Lung (tissue), 12 donors: ENCODE data around the gene RIPOR2. TPM values are rescaled to one million over a fixed set of nuclear protein-coding genes. Genes with fewer than 3 reads are reported as not detected.
"Not testable (repeated sequence)": the region's sequence is repeated elsewhere in the genome, so short reads cannot be mapped to it uniquely, and the experiment has no call there.

Source experiments
- ATAC-seq: fragments of 200-7000 bp; cut with Tn5 transposase; one replicate; pipeline ENCODE4 v1.9.1; 2020; ENCODE audit warnings: moderate number of reproducible peaks; ENCODE audit not compliant: insufficient read depth, low FRiP score
- DNase-seq, 3 donors: peaks; one replicate each; pipeline ENCODE4 v3.0.0-alpha.2; 2013 to 2017
- H3K27ac ChIP-seq, 2 donors: one replicate each; pipeline ENCODE4 v1.5.1; 2013; ENCODE audit warnings: mild to moderate bottlenecking in 2 of 2, moderate library complexity in 2 of 2, control low read depth in 1 of 2, inconsistent platforms in 1 of 2, low read depth in 1 of 2, low read length in 1 of 2
- H3K27me3 ChIP-seq, 3 donors: one replicate each; pipeline ENCODE4 v1.5.1; 2013; ENCODE audit warnings: low read length in 2 of 3; ENCODE audit not compliant: control insufficient read depth in 3 of 3, insufficient read depth in 3 of 3
- H3K36me3 ChIP-seq, 4 donors: one replicate each; pipeline ENCODE4 v1.5.1; 2013; ENCODE audit warnings: low read length in 4 of 4, mild to moderate bottlenecking in 1 of 4, moderate library complexity in 1 of 4; ENCODE audit not compliant: control insufficient read depth in 4 of 4, insufficient read depth in 4 of 4
- H3K4me1 ChIP-seq, 5 donors: one replicate each; pipeline ENCODE4 v1.5.1; 2013; ENCODE audit warnings: low read length in 5 of 5, mild to moderate bottlenecking in 2 of 5, moderate library complexity in 1 of 5; ENCODE audit not compliant: control insufficient read depth in 5 of 5, insufficient read depth in 5 of 5
- H3K4me3 ChIP-seq: one replicate; pipeline ENCODE4 v1.5.1; 2013; ENCODE audit warnings: mild to moderate bottlenecking, control low read depth, moderate library complexity
- H3K9ac ChIP-seq, 2 donors: one replicate each; pipeline ENCODE4 v1.5.1; 2013; ENCODE audit warnings: low read length in 2 of 2, control low read depth in 1 of 2; ENCODE audit not compliant: insufficient read depth in 1 of 2
- H3K9me3 ChIP-seq, 4 donors: one replicate each; pipeline ENCODE4 v1.5.1; 2013; ENCODE audit warnings: low read length in 3 of 4, mild to moderate bottlenecking in 1 of 4, moderate library complexity in 1 of 4; ENCODE audit not compliant: control insufficient read depth in 4 of 4, insufficient read depth in 3 of 4
- CTCF ChIP-seq: IDR thresholded peaks from 2 replicates; pipeline ENCODE4 v1.5.1; 2012; ENCODE audit warnings: mild to moderate bottlenecking; ENCODE audit errors: control extremely low read depth, extremely low read depth
- WGBS, 2 donors: extraction: QIAGEN DNeasy Blood & Tissue Kit; methylation state at CpG; one replicate each; pipeline ENCODE4 v1.1.7; 2013; 5-methylcytosine and 5-hydroxymethylcytosine counted together
- polyA plus RNA-seq, 2 donors: library from polyadenylated mRNA; stranded (reverse); fragments of 200-250 nt; gene quantifications; one replicate each; pipeline ENCODE4 v1.2.1, GENCODE V29; 2013
- total RNA-seq, 2 donors: library from RNA; depleted of rRNA in 1 of 2; stranded (reverse); fragments of >200 nt in 1 of 2; gene quantifications; one replicate each; pipeline ENCODE4 v1.2.1, GENCODE V29; 2014 to 2021
- donor health status: control.
- donor health status: control.
- donor health status: Bipolar disorder and iron deficiency.
- donor health status: healthy.
- donor health status: DM: yes; HTN: yes; CAD: no.

Gene RIPOR2
- total and polyA plus RNA-seq, 4 donors: 7.9 to 97.6 (median 42.7) TPM

GRCh38 chr6:24759718-24760117 is 176.0 kb downstream of the RIPOR2 start:
- DNase-seq (no peak), ATAC-seq (no peak)
- Histone ChIP-seq H3K4me3 (no peak overlapping the region), H3K9ac (no peak overlapping the region), H3K27me3 (no peaks in the 10 kb centered on the region), H3K27ac (no peak overlapping the region), H3K9me3 (no peaks in the 10 kb centered on the region), H3K4me1 (peaks cover 0 to 13% (median 0%) of the 10 kb centered on the region in 5 donors), H3K36me3 (no peaks in the 10 kb centered on the region)
- no peak for TF ChIP-seq CTCF
- 94 to 97% methylated on average over 3 of the region's 3 CpGs for WGBS, 2 donors

GRCh38 chr6:24757611-24758010 is 178.1 kb downstream of the RIPOR2 start:
- H3K27me3 ChIP-seq: no peaks in the 10 kb centered on the region
- WGBS, 2 donors: 60 to 82% methylated on average over 6 of the region's 6 CpGs
- H3K27ac ChIP-seq: no peak overlapping the region
- DNase-seq (no peak), ATAC-seq (no peak)
- peaks cover 0 to 13% (median 0%) of the 10 kb centered on the region in 5 donors for H3K4me1 ChIP-seq
- TF ChIP-seq CTCF: no peak
- H3K9ac ChIP-seq: no peak overlapping the region
- H3K4me3 ChIP-seq: no peak overlapping the region
- H3K36me3 ChIP-seq: no peaks in the 10 kb centered on the region
- no peaks in the 10 kb centered on the region for H3K9me3 ChIP-seq

- Histone ChIP-seq H3K27me3 (no peaks in the 10 kb centered on the region), H3K9ac (no peak overlapping the region), H3K36me3 (no peaks in the 10 kb centered on the region), H3K9me3 (no peaks in the 10 kb centered on the region), H3K4me3 (no peak overlapping the region), H3K27ac (no peak overlapping the region), H3K4me1 (peaks cover 0 to 5% (median 0%) of the 10 kb centered on the region in 5 donors)
- DNase-seq: no peak
- ATAC-seq: no peak
- no peak for TF ChIP-seq CTCF
These were observed 180.5 kb downstream of the RIPOR2 start for GRCh38 chr6:24755279-24755678.

- not testable (repeated sequence) for H3K4me3 ChIP-seq, ATAC-seq, H3K27ac ChIP-seq, H3K36me3 ChIP-seq, H3K9me3 ChIP-seq, DNase-seq, H3K9ac ChIP-seq, H3K4me1 ChIP-seq, H3K27me3 ChIP-seq
- WGBS, 2 donors: 84 to 91% methylated on average over 4 of the region's 4 CpGs
These were observed 181.4 kb downstream of the RIPOR2 start for GRCh38 chr6:24754378-24754777.

Other genes starting within 250 kb of the RIPOR2 start
- gene C6orf62, start 216.8 kb downstream of the RIPOR2 start, total RNA-seq: 100 to 1,000 TPM in 1 of 2 donors, 10 to 100 TPM in 1; 71.8 to 123 TPM
- 10 to 100 TPM; 79.3 to 80.9 TPM for gene C6orf62, start 216.8 kb downstream of the RIPOR2 start, polyA plus RNA-seq
- 10 to 100 TPM; 15.5 to 18.3 TPM for gene GMNN, start 161.0 kb downstream of the RIPOR2 start, total RNA-seq
- gene GMNN, start 161.0 kb downstream of the RIPOR2 start, polyA plus RNA-seq: 10 to 100 TPM; 11.4 to 12.1 TPM
- gene ARMH2, start 137.0 kb downstream of the RIPOR2 start, total RNA-seq: 1 to 10 TPM; 1.5 to 3.2 TPM
- 1 to 10 TPM in 1 of 2 donors, under 1 TPM in 1; 0.56 to 1.1 TPM for gene ARMH2, start 137.0 kb downstream of the RIPOR2 start, polyA plus RNA-seq